Measurements from ENCODE around the gene GRM6.

- TF ChIP-seq POLR2AphosphoS5 (IDR thresholded peaks at IDR 0.05; ENCODE audit: borderline replicate concordance, low read depth, low read length): no peak
- no peak for TF ChIP-seq FOXP2 (optimal IDR thresholded peaks at IDR 0.05; ENCODE audit: control extremely low read depth, extremely low read length, insufficient read depth)
- no peak for TF ChIP-seq EZH2 (IDR thresholded peaks at IDR 0.05)
Observed at GRCh38 chr5:178940569-178941360, 54.4 kb downstream of the GRM6 start, which contains the start of gene ZNF454.

All from SK-N-MC (cell line).